ENCODE measurements around the gene IL24.

Gene IL24

DNA sequence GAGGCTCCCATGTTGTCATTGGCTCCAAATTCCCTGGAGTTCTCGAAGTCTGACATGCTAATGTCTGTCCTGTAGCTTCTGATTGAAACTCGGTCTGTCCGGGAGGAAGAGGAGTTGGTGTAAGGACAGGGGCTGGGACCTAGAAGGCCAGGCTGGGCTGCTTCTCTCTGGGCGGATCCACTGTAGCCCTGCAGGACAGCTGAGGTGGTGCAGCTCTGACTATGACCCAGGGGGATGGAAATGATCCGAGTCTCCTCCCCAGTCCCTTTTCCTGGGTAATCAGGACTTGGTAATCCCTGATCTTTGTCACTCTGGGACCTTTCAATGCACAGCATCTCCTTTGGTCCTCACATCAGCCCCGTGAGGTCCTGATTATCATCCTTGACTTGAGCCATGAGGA is 34.5 kb downstream of the IL24 start:
- TF ChIP-seq, protein P1, sequence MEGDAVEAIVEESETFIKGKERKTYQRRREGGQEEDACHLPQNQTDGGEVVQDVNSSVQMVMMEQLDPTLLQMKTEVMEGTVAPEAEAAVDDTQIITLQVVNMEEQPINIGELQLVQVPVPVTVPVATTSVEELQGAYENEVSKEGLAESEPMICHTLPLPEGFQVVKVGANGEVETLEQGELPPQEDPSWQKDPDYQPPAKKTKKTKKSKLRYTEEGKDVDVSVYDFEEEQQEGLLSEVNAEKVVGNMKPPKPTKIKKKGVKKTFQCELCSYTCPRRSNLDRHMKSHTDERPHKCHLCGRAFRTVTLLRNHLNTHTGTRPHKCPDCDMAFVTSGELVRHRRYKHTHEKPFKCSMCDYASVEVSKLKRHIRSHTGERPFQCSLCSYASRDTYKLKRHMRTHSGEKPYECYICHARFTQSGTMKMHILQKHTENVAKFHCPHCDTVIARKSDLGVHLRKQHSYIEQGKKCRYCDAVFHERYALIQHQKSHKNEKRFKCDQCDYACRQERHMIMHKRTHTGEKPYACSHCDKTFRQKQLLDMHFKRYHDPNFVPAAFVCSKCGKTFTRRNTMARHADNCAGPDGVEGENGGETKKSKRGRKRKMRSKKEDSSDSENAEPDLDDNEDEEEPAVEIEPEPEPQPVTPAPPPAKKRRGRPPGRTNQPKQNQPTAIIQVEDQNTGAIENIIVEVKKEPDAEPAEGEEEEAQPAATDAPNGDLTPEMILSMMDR (IDR thresholded peaks at IDR 0.05; ENCODE audit: insufficient read depth, low read length, poor library complexity, severe bottlenecking), result peak; percentile 39
- Histone ChIP-seq H3K36me3 (ENCODE audit: control insufficient read depth, insufficient read depth, low read length) (no peaks in the 10 kb centered on the region), H3K27me3 (replicated peaks; ENCODE audit: control insufficient read depth, insufficient read depth, low read length) (no peaks in the 10 kb centered on the region), H3K4me3 (replicated peaks; ENCODE audit: low read depth, low read length) (peak overlapping the region; percentile 48)
- DNase-seq (ENCODE audit: extremely low read depth, insufficient read length), result no peak

DNA sequence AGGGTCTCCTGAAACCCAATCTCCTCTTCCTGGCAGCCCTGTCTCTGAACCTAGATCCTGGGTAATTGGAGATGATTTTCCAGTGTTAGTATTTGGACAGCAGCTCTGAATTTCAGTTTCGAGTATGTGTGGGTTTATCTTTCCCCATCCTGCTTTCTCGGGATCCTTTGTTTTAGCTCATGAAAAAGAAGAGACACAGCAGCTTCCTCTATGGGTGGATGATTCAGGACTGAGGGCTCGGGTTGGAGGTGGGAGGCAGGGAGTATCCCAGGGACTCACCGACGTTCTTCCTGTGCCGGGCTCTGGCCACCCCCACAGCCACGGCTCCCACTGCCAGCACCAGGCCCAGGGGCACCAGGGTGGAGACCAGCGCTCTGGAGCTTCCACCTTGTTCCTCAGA is 34.9 kb downstream of the IL24 start:
- H3K27me3 ChIP-seq (replicated peaks; ENCODE audit: control insufficient read depth, insufficient read depth, low read length), result no peaks in the 10 kb centered on the region
- TF ChIP-seq, protein P1 (IDR thresholded peaks at IDR 0.05; ENCODE audit: insufficient read depth, low read length, poor library complexity, severe bottlenecking), result no peak
- H3K4me3 ChIP-seq (replicated peaks; ENCODE audit: low read depth, low read length), result no peak overlapping the region
- H3K36me3 ChIP-seq (ENCODE audit: control insufficient read depth, insufficient read depth, low read length), result no peaks in the 10 kb centered on the region
- no peak for DNase-seq (ENCODE audit: extremely low read depth, insufficient read length)

DNA sequence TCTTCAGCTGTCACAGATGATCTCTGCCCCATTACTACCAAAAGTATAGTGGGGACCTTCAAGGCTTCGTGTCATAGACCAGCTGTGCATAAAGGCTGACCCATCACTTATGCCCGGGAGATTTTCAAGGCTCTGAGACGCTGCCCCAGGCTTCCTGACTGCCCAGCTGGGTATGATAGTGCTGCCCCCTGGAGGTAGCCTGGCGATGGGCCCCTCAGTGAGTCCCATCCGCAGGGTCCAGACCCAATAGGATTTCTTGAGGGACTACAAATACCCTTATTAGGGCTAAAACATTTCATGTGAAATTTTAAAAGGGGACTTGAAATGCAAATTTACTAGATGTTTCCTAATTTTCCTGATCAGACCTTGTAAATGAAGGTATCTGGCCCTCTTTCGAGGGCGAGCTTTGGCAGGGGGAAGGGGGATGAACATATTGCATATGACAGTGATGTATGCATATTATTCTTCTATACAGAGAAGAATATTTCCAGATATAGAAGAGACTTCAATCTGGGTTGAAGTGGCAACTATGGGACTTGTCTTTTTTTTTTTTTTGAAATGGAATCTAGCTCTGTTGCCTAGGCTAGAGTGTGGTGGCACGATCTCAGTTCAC is 36.2 kb downstream of the IL24 start:
- peak; percentile 56 for DNase-seq (ENCODE audit: extremely low read depth, insufficient read length)
- Histone ChIP-seq H3K4me3 (replicated peaks; ENCODE audit: low read depth, low read length) (no peak overlapping the region), H3K36me3 (ENCODE audit: control insufficient read depth, insufficient read depth, low read length) (no peaks in the 10 kb centered on the region), H3K27me3 (replicated peaks; ENCODE audit: control insufficient read depth, insufficient read depth, low read length) (no peaks in the 10 kb centered on the region)
- TF ChIP-seq, protein P1 (IDR thresholded peaks at IDR 0.05; ENCODE audit: insufficient read depth, low read length, poor library complexity, severe bottlenecking), result peak; percentile 97

DNA sequence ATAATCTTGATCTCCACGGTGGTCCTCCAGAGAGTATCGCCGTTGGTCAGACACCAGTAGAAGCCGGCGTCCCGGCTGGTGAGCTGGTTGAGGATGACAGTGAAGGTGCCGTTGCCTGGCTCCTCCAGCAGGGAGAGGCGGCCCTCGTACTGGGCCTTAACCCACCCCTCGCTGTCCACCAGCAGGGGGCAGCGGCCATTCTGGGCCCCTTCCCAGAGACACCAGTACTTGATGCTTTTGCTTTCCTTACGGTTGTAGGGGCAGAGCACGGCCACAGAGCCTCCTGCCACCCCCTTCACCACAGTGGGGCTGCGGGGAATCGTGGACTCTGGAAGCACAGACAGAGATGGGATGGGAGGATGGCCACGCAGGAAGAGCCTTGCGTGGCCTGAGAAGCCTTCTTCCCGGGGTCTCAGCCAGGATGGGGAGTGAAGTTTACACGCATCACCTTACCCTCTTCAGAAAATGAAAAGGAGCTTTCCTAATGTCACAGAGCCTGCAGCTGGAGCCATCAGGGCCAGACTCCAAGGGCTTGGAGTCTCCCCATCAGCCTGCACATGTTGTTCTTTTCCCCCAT is 38.3 kb downstream of the IL24 start:
- Histone ChIP-seq H3K4me3 (replicated peaks; ENCODE audit: low read depth, low read length) (no peak overlapping the region), H3K36me3 (ENCODE audit: control insufficient read depth, insufficient read depth, low read length) (no peaks in the 10 kb centered on the region), H3K27me3 (replicated peaks; ENCODE audit: control insufficient read depth, insufficient read depth, low read length) (no peaks in the 10 kb centered on the region)
- peak; percentile 43 for DNase-seq (ENCODE audit: extremely low read depth, insufficient read length)
- TF ChIP-seq, protein P1 (IDR thresholded peaks at IDR 0.05; ENCODE audit: insufficient read depth, low read length, poor library complexity, severe bottlenecking), result peak; percentile 71

DNA sequence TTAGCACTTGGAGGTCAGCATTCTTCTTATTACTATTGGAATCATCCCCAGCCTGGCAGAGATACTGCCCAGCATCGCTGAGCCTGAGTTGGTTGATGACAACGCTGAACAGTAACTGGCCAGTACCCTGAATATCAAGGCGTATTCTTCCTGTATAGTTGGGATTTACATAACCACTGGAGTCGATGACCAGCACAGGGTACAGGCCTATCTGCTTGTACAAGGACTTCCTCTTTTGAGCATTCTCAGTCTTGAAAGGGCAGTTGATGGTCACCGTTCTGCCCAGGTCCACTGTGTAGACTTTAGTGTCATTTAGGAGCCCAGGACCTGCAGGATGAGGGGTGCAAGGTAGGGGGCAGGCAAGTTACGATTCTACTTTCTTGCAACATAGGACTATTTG is 40.2 kb downstream of the IL24 start:
- Histone ChIP-seq H3K4me3 (replicated peaks; ENCODE audit: low read depth, low read length) (no peak overlapping the region), H3K27me3 (replicated peaks; ENCODE audit: control insufficient read depth, insufficient read depth, low read length) (no peaks in the 10 kb centered on the region), H3K36me3 (ENCODE audit: control insufficient read depth, insufficient read depth, low read length) (no peaks in the 10 kb centered on the region)
- DNase-seq (ENCODE audit: extremely low read depth, insufficient read length), result no peak
- TF ChIP-seq, protein P1 (IDR thresholded peaks at IDR 0.05; ENCODE audit: insufficient read depth, low read length, poor library complexity, severe bottlenecking), result no peak

Data from GM06990 (cell line).